Stimulated activated CD4-positive, alpha-beta T cell treated with anti-CD3 and anti-CD28 coated beads, TNF-alpha, amount 100 ng/mL, for 1 hour (primary cell): Measurements from ENCODE around the gene PSMD1.
"Not testable (repeated sequence)": the region's sequence is repeated elsewhere in the genome, so short reads cannot be mapped to it uniquely, and the experiment has no call there.

Experiments used
- DNase-seq, 3 donors: peaks; one replicate each; pipeline ENCODE4 v3.0.0-alpha.2; 2020; ENCODE audit warnings: low read depth in 3 of 3, low spot score in 1 of 3

The PSMD1 gene

DNA sequence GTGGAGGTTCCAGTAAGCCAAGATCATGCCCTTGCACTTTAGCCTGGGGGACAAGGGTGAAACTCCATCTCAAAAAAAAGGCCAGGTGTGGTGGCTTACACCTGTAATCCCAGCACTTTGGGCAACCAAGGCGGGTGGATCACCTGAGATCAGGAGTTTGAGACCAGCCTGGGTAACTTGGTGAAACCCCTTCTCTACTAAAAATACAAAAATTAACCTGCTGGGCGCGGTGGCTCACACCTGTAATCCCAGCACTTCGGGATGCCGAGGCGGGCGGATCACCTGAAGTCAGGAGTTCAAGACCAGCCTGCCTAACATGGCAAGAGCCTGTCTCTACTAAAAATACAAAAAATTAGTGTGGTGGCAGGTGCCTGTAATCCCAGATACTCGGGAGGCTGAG lies 84.1 kb downstream of the PSMD1 start:
- not testable (repeated sequence) for DNase-seq

DNA sequence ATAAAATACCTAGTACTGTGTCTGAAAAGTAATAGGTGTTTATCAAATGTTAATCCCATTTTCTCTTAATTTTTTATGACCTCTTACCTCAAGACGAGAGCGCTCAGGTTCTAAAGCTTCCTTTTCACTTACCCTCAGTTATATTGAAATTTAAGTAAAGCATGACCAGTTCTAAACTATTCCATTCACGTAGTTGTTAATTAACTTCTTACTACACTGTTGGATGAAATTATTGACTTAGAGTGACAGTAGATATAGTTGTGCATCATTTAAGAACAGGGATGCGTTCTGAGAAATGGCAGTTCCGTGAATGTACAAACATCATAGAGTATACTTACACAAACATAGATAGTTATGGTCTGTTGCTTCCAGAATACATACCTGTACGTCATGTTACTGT lies 88.2 kb downstream of the PSMD1 start:
- no peak for DNase-seq

DNA sequence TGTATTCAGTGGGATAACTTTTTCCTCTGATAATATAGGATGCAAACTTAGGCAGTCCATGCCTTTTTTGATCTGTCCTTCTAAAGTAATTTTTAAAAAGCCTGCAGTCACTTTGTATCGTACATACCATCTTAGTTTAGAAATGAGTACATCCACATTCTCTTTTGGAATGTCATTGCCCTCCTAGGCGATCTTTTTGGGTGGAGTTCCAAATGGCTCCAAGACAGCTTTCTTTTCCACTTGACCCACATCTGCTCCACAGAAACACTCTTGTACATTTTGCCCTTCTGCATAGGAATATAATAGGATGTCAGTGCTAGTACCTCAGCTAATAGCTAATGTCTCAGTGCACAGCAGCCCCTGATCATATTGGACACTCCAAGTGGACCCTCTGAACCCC lies 90.0 kb downstream of the PSMD1 start:
- DNase-seq: no peak

DNA sequence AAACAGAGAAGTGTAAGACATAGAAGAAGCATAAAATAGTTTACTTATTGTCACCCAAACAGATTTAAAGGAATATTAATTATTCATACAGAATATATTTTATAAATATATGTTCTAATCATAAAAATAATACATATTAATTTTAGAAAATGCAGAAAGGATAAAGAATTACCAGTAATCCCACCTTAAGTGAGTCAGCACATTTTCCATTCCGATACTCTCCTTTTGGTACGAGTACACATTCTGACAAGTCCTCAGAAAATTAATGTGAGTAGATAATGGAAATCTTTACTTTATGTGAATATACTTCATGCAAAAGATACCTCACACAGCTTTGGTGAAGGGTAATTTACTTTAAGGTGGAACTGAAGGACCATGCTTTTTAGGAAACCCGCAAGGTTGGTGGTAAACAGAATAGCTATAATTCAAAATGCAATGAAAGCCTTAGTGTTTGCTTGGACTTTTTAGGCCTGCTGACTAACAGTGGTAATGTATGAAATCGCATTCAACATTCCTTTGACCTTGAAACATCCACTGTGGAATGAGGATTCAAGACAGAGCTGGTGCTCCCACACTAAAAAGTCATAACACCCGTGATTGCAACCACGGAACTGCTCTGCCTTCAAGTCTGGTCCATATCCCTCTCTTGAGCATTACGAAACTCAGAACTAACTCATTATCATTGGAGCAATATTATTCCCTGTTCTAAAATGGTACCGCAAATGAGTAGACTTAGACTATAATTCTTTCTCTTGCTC lies 96.3 kb downstream of the PSMD1 start:
- DNase-seq: no peak

DNA sequence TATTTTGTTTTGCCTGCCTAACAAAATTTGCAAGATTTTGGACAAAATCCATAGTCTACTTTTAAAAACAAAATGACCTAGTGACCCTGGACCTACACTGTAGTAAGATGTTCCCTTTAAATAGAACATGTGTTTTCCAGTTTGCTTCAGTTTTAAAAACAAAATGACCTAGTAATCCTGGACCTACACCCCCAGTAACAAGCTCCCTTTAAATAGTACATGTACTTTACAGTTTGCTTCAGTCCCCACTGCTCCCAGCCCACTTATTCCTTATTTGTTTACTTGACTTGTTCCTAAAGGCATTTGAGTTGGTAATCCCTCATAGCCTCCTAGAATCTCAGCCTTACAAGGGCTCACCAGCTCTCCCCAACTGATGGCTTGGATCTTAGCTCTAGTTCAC lies 102.6 kb downstream of the PSMD1 start:
- DNase-seq: no peak

DNA sequence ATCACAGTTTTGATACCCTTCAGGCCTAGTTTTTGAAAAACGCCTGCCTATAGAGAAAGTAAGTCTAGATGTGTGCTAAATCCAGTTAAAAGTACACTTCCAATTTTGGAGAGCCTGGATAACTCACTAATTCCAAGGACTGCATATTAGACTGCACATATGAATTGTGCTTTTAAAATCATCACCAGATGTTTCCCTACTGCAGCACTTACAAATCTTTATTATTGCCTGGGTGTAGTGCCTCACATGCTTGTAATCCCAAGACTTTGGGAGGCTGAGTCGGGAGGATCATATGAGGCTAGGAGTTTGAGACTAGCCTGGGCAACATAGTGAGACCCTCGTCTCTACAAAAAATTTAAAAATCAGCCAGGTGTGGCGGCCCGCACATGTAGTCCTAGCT lies 104.0 kb downstream of the PSMD1 start:
- DNase-seq: no peak

DNA sequence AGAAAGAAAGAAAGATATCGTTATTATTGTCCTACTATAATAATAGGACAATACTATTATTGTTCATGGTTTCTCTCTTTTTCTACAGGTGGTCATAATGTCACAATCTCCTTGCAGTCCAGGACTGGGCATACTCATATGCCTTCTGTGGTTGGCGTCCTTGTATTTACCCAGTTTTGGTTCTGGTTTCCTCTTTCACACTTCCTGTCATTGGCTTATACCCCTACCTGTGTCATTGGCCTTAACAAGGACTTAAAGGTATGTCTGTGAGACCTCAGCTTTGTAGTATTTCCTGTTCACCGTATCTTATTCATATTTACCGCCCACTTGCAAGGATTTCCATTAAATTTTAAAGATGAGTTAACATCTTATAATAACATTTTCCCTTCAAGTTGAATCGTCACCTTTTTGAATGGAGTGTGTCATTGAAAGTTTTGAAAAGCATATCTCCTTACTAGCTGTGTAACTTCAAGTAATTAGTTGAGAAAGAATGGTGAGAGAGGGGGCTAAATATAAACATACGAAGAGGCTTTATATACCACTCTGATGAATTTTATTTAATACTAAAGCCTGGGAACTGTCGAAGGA lies 104.7 kb downstream of the PSMD1 start:
- no peak for DNase-seq

DNA sequence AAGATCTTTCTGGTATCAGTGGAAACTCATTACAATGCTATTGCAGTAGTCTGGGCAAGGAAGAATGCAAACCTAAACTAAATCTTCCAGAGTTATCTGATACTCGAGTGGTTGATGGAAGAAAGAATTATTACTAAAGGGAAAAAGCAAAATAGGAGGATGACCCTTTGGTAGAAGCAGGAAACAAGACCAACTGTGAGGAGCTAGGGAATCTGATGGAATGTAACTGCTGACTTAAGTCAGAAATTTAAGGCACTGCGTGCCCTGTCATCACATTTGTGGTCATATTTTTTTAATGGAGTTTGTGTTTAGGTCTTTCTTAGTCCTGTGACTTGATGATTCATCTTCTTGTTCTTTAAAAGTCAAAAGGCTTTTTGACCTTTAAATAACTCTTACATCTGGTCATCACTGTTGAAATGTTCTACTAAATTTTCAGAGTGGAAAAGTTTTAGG lies 105.2 kb downstream of the PSMD1 start:
- DNase-seq: no peak

DNA sequence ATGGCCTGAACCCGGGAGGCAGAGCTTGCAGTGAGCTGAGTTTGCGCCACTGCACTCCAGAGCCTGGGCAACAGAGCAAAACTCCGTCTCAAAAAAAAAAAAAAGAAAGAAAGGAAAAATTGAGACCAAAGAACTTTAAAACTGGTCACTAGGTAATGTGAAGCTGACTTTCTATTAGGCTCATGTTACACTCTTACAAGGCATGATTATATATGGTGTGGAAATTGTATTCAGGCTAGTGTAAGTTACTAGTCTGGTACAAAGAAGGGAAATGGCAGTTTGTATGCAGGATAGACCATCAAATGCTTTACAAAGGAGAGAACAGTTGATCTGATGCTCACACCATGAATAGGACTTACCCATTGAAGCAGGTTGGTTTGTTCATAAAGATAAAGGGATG lies 106.3 kb downstream of the PSMD1 start:
- no peak for DNase-seq

DNA sequence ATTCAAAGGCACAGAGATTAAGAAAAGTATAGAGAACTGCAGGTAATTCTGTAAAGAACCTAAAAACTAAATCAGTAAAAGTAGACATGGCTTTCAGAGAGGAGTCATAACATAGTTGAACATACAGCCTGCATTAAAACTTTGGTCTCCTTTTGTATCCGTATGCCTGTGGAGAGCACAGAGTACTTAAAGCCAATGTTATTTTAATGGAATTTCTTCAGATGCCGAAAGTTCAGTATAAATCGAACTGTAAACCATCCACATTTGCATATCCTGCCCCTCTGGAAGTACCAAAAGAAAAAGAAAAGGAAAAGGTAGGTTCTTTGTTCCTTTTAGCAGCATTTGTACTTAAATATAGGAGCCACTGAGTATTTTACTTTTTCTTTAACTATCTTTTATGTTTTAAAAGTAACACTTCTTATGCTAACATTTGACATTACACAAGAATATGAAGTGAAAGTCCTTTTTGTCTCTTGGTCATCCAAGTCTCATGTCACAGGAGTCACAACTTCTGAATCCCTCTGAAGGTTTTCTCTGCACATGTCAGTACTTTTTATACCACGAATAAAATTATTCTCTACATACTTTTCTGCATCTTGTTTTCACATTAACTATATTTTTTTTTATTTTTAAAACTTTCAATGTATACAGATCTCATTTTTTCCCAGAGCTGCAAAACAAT lies 106.9 kb downstream of the PSMD1 start:
- no peak for DNase-seq

DNA sequence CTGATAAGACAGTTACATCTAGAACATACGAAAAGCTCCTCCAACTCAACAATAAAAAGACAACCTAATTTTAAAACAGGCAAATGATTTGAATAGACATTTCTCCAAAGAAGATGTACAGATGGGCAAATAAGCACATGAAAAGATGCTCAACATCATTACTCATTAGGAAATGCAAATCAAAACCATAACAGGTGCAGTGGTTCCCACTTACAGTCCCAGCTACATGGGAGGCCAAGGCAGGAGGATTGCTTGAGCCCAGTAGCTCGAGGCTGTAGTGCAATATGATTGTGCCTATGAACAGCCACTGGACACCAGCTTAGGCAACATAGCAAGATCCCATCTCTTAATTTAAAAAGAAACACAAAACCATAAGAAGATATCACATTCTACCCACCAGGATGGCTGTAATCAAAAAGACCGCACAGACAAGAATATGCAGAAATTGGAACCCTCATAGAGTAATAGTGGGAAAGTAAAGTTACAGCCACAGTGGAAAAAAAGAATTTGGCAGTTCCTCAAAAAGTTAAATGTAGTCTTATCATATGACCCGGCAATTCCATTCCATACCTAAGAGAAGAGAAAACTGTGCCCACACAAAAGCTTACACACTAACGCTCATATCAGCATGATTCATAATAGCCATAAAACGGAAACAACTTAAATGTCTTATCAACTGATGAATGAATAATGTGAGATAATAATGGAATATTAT lies 111.2 kb downstream of the PSMD1 start:
- no peak for DNase-seq

DNA sequence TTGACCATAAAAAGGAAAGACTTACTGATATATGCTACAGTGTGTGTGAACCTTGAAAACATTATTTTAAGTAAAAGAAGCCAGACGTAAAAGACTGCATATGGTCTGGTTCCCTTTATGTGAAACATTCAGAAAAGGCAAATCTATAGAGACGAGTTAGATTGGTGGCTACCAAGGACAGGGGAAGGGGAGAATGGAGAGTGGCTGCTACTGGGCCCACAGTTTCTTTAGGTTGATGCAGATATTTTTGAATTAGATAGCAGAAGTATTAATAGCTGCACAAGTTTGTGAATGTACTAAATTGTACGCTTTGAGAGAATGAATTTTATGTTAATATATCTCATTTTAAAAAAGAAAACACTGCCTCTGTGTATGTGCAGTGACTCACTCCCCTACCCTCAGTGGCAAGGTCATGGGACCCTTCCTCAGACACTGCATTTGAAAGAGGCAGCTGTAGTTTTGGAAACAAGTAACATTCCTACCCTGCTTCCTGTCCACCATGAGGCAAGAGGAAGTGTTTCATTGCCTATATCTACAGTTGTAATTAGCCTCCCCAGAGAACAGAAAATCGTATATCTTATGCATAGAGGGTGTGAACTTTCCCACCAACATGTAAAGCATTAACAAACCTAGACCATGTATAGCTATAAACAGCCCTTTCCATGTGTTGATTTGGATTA lies 111.9 kb downstream of the PSMD1 start:
- no peak for DNase-seq

DNA sequence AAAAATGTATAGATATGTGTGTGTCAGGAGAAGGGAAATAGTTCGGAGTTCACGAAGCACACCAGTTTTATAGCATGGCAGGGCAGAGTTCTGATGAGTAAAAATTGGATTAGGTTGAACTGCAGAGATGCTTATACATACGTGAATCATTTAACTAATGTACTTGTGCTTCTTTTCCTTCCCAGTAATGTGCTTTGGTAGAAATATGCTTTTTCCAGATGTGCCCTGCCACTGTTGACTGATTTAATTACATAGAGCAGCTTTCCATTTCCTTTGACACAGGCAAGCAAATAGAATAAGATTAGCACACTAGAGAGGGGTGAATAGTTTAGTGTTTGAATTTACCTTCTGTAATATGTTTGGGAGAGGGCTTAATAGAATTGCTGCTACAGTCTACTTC lies 112.8 kb downstream of the PSMD1 start:
- no peak for DNase-seq

DNA sequence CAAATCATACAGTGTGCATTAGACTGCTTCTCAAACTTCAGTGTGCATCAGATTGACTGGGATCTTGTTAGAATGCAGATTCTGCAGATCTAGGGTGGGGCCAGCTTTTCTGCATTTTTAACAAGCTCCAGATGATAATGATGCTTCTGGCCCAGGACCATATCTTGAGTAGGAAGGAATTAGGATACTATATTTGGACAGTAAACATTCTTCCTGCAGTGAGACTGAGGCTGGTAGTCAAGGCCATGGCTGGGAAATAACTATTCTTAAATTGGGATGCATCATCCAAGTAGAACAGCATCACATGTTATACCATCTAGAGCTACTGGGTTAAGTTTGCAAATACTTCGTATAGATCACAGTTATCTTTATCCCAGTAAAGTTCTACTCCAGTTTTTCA lies 113.4 kb downstream of the PSMD1 start:
- no peak for DNase-seq

DNA sequence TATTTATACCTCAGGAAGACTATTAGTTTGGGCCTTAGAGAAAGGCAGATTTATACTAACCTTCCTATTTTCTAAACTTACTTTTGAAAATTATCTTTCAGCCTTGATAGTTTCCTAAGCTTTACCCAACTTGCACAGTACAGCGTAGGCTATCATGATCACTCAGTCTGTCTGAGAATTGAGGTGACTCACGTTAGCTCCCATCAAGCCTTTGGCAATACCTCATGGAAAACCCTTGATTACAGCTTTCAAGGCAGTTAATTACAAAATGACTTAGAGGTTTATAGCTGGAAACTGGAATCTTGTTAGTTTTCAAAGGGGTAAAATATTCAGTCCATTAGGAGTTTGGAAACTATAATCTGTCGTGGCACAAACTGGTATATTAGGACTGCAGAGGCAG lies 115.4 kb downstream of the PSMD1 start:
- DNase-seq: no peak

DNA sequence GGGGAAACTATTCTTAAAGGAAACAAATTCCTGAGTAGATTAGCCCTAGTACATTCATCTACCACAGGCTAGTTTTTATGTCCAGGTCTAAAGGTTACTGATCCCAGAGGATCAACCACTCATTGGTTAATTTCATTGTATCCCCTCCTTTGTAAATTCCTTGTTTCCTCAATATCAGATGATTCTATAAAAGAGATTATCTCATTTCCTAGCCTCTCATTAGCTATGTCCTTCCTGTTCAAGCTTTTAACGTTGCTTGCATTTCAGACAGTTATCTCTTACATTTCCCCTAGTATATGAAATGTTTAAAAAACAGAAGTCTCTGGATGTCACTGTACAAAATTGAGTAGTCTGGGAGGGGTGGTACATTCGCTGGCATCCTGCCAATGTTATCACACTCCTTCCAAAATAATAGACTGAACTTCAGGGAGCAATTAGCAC lies 117.6 kb downstream of the PSMD1 start:
- no peak for DNase-seq

DNA sequence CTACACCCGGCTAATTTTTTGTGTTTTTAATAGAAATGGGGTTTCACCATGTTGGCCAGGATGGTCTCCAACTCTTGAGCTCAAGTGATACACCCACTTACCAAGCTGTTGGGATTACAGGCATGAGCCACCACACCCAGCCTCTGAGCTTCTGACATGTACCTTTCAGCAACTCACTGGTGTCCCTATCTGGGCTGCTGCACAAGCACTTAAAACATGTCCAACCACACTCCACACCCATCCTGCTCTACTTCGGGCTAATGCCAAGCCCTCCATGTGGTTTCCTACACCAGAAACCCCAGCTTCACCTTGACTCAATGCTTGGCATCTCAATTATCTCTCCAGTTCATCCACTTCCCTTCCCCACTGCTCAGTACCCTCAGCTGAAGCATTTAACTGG lies 119.4 kb downstream of the PSMD1 start:
- DNase-seq: no peak

DNA sequence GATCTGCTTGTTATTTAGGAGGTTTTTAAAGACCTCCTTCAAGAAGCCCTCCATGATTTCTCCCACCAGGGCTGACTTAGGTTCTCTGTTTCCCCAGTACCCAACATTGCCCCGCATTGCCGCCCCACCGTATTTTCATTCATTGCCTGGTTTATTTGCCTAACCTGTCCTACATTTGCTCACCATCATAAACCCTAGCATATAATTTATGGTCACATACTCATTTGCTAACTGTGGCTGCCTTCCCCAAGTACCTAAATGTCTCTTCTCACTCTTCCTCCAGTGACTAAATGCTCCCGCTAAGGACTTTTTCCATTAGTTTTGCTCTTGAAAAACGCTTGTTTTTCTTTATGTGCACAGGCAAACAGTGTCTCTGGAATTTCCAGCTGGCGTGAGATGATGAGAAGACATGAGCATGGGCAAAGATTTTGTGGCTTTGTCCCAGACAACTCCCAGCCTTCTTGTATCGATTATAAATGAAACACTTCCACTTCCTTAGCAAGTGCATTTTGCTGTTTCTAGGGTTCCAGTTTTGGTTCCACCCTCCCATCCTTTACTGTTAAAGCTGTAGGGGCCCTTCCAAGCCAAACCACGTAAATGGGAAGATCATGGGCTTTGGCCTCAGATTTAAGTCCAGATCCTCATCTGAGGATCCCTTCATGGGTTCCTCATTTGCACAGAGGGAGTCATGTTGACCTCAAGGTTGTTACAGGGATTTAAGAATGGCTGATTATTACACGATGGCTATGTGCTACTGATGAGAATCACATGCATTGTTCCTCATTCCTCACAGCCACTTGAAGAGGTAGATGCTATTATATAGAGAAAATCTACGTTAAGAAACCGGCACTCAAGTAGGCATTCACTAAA lies 120.7 kb downstream of the PSMD1 start:
- DNase-seq: no peak

DNA sequence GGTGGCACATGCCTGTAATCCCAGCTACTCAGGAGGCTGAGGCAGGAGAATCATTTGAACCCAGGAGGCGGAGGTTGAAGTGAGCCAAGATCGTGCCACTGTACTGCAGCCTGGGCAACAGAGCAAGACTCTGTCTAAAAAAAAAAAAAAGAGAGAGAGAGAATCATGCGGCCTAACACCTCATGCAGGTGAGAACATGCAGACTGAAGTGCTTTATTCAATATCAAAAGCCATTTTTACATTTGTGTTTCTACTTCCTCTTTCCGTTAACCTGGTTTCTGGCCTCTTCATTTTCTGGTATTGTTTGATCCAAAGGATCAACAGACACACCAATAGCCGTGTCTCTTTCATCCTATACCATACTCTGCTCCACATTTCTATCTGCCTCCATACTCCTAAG lies 122.1 kb downstream of the PSMD1 start:
- DNase-seq: not testable (repeated sequence)

DNA sequence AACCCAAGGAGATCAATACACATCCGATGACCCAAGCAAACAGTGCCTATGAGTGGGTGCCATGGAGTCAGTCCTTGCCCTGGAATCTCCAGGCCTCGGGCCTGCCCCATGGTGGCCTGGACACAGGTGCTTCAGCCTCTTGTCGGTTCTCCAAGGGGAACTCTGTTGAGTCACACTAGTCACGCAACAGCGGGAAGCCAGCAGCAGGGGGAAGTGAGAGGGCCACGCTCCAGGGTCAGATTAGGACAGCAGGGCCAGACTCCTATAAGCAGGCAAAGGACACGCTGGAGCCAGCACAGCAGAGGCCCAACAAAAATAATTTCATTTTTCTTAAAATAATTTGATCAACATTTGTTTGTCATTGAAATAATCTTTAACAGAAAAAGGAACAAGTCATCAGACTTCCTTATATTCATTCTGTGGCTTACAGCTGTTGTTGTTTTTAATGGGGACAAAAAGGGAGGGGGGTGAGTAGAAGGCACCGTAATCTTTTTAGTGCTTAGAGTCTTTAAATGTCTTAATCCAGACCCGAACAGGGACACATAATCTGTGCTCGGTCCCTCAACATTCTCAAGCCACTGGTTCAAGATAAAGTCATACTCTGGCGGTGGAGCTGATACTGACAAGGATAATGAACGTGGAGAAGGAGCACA lies 125.3 kb downstream of the PSMD1 start:
- DNase-seq: no peak
